Body of pancreas (tissue), 4 donors: ENCODE measurements around the gene SEPTIN14. TPM values are rescaled to one million over a fixed set of nuclear protein-coding genes. Genes with fewer than 3 reads are reported as not detected.
"Not testable (repeated sequence)": the region's sequence is repeated elsewhere in the genome, so short reads cannot be mapped to it uniquely, and the experiment has no call there.

ENCODE experiments used
- ATAC-seq: fragments of 150-250 bp; one replicate; pipeline ENCODE4 v1.9.1; 2016
- DNase-seq, 4 donors: peaks; one replicate each; pipeline ENCODE4 v3.0.0-alpha.2; 2019
- H3K27ac ChIP-seq, 4 donors: fragments of 200-600 bp; sonication (generic); 1 replicate in 3 of 4; 2 replicates in 1 of 4; pipeline versions ENCODE4 v1.5.1 to v1.6.1; 2016 to 2019; ENCODE audit warnings: mild to moderate bottlenecking in 1 of 4, mixed read lengths in 1 of 4, moderate library complexity in 1 of 4
- H3K27me3 ChIP-seq, 2 donors: fragments of 200-600 bp; sonication (generic); one replicate each; pipeline ENCODE4 v1.6.0; 2016; ENCODE audit warnings: mild to moderate bottlenecking in 1 of 2
- H3K36me3 ChIP-seq, 2 donors: fragments of 200-600 bp; sonication (generic); replicated peaks in 1 of 2; 2 replicates each; pipeline ENCODE4 v1.5.1; 2016; ENCODE audit warnings: low read depth in 2 of 2; ENCODE audit not compliant: insufficient read depth in 1 of 2
- H3K4me1 ChIP-seq: fragments of 200-600 bp; sonication (generic); one replicate; pipeline ENCODE4 v1.6.0; 2016
- H3K4me3 ChIP-seq, 2 donors: fragments of 200-600 bp; sonication (generic); 1 replicate in 1 of 2; 2 replicates in 1 of 2; pipeline ENCODE4 v1.5.1; 2016 to 2019
- H3K9me3 ChIP-seq, 3 donors: fragments of 200-600 bp; sonication (generic); 1 replicate in 2 of 3; 2 replicates in 1 of 3; pipeline ENCODE4 v1.5.1; 2016
- POLR2A ChIP-seq, 3 donors: fragments of 450-650 bp; IDR thresholded peaks; one replicate each; pipeline ENCODE4 v1.6.1; 2016; ENCODE audit warnings: antibody characterized with exemption in 3 of 3, mild to moderate bottlenecking in 2 of 3
- WGBS, 2 donors: methylation state at CpG; one replicate each; pipeline ENCODE4 v1.1.5; 2017; 5-methylcytosine and 5-hydroxymethylcytosine counted together
- intact Hi-C: fragments of 100-400 bp; cut with DNase I; formaldehyde crosslinking; loops from one replicate; pipeline ENCODE4 v1.15.1; 2023
- total RNA-seq, 2 donors: library from RNA; depleted of rRNA; stranded (reverse); fragments of >200 nt; gene quantifications; one replicate each; pipeline ENCODE4 v1.1.0, GENCODE V29; 2016
- TF ChIP-seq, protein P1 (sequence below), 7 experiments: fragments of 450-650 bp in 4 of 7; fragments of 200-600 bp in 3 of 7; sonication (generic) in 3 of 7; IDR thresholded peaks; one replicate each; pipeline ENCODE4 v1.5.1; 2016 to 2019; ENCODE audit warnings: antibody characterized with exemption in 7 of 7

The SEPTIN14 gene
- total RNA-seq, 2 donors from 2014 or later = not detected

DNA sequence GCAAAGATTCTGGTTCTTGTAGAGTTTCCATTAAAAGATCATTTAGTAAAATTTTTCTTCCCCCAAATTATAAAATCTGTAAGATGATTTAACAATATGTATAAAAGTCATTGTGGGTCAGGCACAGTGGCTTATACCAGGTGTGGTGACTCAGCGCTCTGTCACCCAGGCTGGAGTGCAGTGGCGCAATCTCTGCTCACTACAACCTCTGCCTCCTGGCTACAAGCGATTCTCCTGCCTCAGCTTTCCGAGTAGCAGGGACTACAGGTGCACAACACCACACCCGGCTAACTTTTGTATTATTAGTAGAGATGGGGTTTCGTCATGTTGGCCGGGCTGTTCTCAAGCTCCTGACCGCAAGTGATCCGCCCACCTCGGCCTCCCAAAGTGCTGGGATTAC is 68.0 kb downstream of the SEPTIN14 start:
- TF ChIP-seq POLR2A (IDR thresholded peaks at IDR 0.05) = no peak
- Histone ChIP-seq H3K4me1 (no peaks in the 10 kb centered on the region), H3K27me3 (no peaks in the 10 kb centered on the region), H3K36me3 (no peaks in the 10 kb centered on the region), H3K9me3 (peaks cover 0 to 27% (median 0%) of the 10 kb centered on the region in 3 donors), H3K4me3 (no peak overlapping the region), H3K27ac (no peak overlapping the region)
- ATAC-seq (no peak), DNase-seq (no peak)
- WGBS, 2 donors = 69 to 83% methylated on average over 7 to 10 of the region's 10 CpGs
- intact Hi-C loops = no loop called here

DNA sequence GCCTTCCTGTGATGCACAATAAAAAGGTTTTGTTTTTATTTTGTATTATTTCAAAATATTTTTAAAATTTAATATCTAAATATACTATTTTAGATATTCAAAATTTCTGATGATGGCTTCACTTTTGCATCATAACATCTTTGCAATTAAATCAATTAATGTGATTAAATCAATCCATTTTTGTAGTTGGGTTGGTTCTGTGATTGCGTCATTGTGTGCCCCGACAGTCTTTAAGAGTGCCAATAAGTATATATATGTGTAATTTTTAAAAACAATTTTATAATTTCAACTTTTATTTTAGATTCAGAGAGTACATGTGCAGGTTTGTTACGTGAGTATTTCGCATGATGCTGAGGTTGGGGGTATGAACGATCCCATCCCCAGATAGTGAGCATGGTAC is 70.5 kb downstream of the SEPTIN14 start:
- no peaks in the 10 kb centered on the region for H3K36me3 ChIP-seq
- DNase-seq (no peak), ATAC-seq (no peak)
- H3K27me3 ChIP-seq = no peaks in the 10 kb centered on the region
- intact Hi-C loops = no loop called here
- no peak overlapping the region for H3K27ac ChIP-seq
- no peak for TF ChIP-seq POLR2A (IDR thresholded peaks at IDR 0.05)
- TF ChIP-seq, protein P1, sequence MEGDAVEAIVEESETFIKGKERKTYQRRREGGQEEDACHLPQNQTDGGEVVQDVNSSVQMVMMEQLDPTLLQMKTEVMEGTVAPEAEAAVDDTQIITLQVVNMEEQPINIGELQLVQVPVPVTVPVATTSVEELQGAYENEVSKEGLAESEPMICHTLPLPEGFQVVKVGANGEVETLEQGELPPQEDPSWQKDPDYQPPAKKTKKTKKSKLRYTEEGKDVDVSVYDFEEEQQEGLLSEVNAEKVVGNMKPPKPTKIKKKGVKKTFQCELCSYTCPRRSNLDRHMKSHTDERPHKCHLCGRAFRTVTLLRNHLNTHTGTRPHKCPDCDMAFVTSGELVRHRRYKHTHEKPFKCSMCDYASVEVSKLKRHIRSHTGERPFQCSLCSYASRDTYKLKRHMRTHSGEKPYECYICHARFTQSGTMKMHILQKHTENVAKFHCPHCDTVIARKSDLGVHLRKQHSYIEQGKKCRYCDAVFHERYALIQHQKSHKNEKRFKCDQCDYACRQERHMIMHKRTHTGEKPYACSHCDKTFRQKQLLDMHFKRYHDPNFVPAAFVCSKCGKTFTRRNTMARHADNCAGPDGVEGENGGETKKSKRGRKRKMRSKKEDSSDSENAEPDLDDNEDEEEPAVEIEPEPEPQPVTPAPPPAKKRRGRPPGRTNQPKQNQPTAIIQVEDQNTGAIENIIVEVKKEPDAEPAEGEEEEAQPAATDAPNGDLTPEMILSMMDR (IDR thresholded peaks at IDR 0.05) = no peak
- peaks cover 0 to 11% (median 0%) of the 10 kb centered on the region in 3 donors for H3K9me3 ChIP-seq
- WGBS, 2 donors = 82 to 87% methylated on average over 5 of the region's 5 CpGs
- H3K4me1 ChIP-seq = no peaks in the 10 kb centered on the region
- H3K4me3 ChIP-seq = no peak overlapping the region

DNA sequence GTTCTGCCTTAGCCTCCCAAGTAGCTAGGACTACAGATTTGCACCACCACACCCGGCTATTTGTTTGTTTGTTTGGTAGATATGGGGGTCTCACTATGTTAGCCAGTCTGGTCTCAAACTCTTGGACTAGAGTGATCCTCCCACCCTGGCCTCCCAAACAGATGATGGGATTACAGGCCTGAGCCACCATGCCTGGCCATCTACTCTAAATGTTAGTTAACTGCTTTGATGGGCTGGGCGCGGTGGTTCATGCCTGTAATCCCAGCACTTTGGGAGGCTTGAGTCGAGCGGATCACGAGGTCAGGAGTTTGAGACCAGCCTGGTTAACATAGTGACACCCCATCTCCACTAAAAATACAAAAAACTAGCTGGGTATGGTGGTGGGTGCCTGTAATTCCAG is 74.8 kb downstream of the SEPTIN14 start:
- H3K9me3 ChIP-seq = no peaks in the 10 kb centered on the region
- intact Hi-C loops = no loop called here
- ATAC-seq = no peak
- no peak for DNase-seq
- no peaks in the 10 kb centered on the region for H3K36me3 ChIP-seq
- no peak overlapping the region for H3K4me3 ChIP-seq
- TF ChIP-seq, protein P1 (IDR thresholded peaks at IDR 0.05) = no peak
- TF ChIP-seq POLR2A (IDR thresholded peaks at IDR 0.05) = no peak
- no peaks in the 10 kb centered on the region for H3K27me3 ChIP-seq
- no peaks in the 10 kb centered on the region for H3K4me1 ChIP-seq
- WGBS, 2 donors = 82 to 91% methylated on average over 6 of the region's 6 CpGs
- H3K27ac ChIP-seq = no peak overlapping the region

DNA sequence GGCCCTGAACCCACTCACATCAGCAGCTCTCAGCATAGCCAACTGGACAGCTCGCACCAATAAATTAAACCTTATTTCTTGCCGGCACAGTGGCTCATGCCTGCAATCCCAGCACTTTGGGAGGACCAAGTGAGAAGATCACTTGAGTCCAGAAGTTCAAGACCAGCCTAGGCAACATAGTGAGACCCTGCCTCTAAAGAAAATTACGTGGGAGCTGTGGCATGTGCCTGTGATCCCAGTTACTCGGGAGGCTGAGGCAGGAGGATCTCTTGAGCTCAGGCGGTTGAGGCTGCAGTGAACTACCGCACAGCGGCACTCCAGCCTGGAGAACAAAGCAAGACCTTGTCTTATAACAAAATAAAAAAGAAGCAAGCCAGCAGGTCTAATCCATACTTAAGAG is 75.7 kb downstream of the SEPTIN14 start:
- TF ChIP-seq, protein P1 (IDR thresholded peaks at IDR 0.05) = no peak
- no peak for TF ChIP-seq POLR2A (IDR thresholded peaks at IDR 0.05)
- 73 to 93% methylated on average over 7 of the region's 7 CpGs for WGBS, 2 donors
- no peaks in the 10 kb centered on the region for H3K36me3 ChIP-seq
- ATAC-seq (no peak), DNase-seq (no peak)
- H3K4me3 ChIP-seq = no peak overlapping the region
- H3K4me1 ChIP-seq = no peaks in the 10 kb centered on the region
- no peak overlapping the region for H3K27ac ChIP-seq
- H3K9me3 ChIP-seq = no peaks in the 10 kb centered on the region
- H3K27me3 ChIP-seq = no peaks in the 10 kb centered on the region
- intact Hi-C loops = no loop called here

DNA sequence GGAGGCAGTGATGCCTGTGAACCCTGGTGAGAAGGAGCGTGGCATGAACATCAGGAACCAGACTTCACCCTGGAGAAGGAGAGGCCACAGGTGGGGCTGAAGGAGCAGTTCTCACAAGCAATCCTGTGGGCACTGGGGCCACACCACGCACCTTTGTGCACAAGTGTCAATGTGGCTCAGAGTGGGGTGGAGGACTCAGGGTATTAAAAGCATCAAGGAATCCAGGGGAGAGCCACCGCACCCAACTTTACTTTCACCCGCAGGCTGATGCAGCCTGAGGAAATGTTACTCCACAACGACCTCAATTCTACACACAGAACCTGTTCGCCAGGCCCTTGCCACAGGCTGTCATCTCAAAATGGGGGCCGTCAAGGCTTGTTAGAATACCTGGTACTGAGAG is 77.1 kb downstream of the SEPTIN14 start:
- 83 to 88% methylated on average over 6 to 7 of the region's 7 CpGs for WGBS, 2 donors
- H3K36me3 ChIP-seq, H3K27ac ChIP-seq, H3K27me3 ChIP-seq, DNase-seq, H3K4me3 ChIP-seq, H3K4me1 ChIP-seq, ATAC-seq, H3K9me3 ChIP-seq, intact Hi-C loops: not testable (repeated sequence)

DNA sequence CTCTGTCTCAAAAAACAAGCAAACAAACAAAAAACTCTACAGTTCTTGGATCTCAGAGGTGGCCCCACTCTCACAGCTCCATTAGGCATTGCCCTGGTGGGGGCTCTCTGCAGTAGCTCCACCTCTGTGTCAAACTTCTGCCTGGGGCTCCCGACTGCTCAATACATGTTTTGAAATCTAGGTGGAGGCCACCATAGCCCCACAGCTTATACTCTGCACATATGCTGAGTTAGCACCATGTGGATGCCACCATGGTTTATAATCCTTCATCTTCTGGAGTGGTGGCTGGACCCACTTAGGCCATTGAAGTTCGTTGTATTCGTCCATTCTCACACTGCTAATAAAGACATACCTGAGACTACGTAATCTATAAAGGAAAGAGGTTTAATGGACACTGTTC is 78.4 kb downstream of the SEPTIN14 start:
- Histone ChIP-seq H3K4me3 (no peak overlapping the region), H3K36me3 (no peaks in the 10 kb centered on the region), H3K9me3 (no peaks in the 10 kb centered on the region), H3K27ac (no peak overlapping the region), H3K27me3 (no peaks in the 10 kb centered on the region), H3K4me1 (no peaks in the 10 kb centered on the region)
- no peak for ATAC-seq
- 41 to 70% methylated on average over 4 of the region's 4 CpGs for WGBS, 2 donors
- intact Hi-C loops = no loop called here
- no peak for DNase-seq
- no peak for TF ChIP-seq POLR2A (IDR thresholded peaks at IDR 0.05)
- TF ChIP-seq, protein P1 (IDR thresholded peaks at IDR 0.05) = no peak
